Keratinocyte (primary cell): ENCODE results near the gene RAB14.

ENCODE experiments used
- EZH2 ChIP-seq: IDR thresholded peaks from one replicate; pipeline ENCODE4 v1.6.1; 2012; ENCODE audit warnings: inconsistent platforms, mild to moderate bottlenecking, low read length, moderate library complexity
- TF ChIP-seq, protein P1 (sequence below), 3 experiments: IDR thresholded peaks in 1 of 3; conservative IDR thresholded peaks in 1 of 3; optimal IDR thresholded peaks in 1 of 3; 2 replicates in 2 of 3; 3 replicates in 1 of 3; pipeline versions ENCODE3 to v1.5.1; 2011; ENCODE audit warnings: low read length in 3 of 3, mild to moderate bottlenecking in 3 of 3, moderate library complexity in 2 of 3, control low read depth in 1 of 3, inconsistent platforms in 1 of 3; ENCODE audit not compliant: insufficient read depth in 2 of 3; ENCODE audit errors: extremely low read depth in 1 of 3

DNA sequence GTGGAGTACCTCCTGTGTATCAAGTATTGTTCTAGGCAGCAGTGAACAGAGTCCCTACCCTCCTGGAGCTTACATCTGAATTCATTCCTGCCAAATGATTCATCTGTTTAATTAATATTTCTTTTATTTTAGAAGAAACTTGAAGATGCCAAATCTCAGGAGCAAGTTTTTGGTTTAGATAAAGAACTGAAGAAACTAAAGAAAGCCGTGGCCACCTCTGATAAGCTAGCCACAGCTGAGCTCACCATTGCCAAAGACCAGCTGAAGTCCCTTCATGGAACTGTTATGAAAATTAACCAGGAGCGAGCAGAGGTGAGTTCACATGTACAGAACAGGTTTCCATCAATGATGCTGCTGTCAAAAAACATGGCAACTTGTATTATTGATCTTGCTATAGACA lies 57.9 kb downstream of the RAB14 start:
- TF ChIP-seq, protein P1, sequence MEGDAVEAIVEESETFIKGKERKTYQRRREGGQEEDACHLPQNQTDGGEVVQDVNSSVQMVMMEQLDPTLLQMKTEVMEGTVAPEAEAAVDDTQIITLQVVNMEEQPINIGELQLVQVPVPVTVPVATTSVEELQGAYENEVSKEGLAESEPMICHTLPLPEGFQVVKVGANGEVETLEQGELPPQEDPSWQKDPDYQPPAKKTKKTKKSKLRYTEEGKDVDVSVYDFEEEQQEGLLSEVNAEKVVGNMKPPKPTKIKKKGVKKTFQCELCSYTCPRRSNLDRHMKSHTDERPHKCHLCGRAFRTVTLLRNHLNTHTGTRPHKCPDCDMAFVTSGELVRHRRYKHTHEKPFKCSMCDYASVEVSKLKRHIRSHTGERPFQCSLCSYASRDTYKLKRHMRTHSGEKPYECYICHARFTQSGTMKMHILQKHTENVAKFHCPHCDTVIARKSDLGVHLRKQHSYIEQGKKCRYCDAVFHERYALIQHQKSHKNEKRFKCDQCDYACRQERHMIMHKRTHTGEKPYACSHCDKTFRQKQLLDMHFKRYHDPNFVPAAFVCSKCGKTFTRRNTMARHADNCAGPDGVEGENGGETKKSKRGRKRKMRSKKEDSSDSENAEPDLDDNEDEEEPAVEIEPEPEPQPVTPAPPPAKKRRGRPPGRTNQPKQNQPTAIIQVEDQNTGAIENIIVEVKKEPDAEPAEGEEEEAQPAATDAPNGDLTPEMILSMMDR (optimal IDR thresholded peaks at IDR 0.05 in 1 of 3, IDR thresholded peaks at IDR 0.05 in 1 of 3, conservative IDR thresholded peaks at IDR 0.05 in 1 of 3; ENCODE audit: extremely low read depth in 1 of 3, insufficient read depth in 2 of 3, low read length in 3 of 3) = no peak
- TF ChIP-seq EZH2 = no peak
